ENCODE data around the gene RBKS. TPM values are rescaled to one million over a fixed set of nuclear protein-coding genes. Genes with fewer than 3 reads are reported as not detected.
A peak's percentile ranks its signal among the peaks of the same experiment; 100 is the strongest.
"Not testable (repeated sequence)": the region's sequence is repeated elsewhere in the genome, so short reads cannot be mapped to it uniquely, and the experiment has no call there.

The RBKS gene
- total RNA-seq, 1 experiment from 2014 or later: 2.4 TPM

DNA sequence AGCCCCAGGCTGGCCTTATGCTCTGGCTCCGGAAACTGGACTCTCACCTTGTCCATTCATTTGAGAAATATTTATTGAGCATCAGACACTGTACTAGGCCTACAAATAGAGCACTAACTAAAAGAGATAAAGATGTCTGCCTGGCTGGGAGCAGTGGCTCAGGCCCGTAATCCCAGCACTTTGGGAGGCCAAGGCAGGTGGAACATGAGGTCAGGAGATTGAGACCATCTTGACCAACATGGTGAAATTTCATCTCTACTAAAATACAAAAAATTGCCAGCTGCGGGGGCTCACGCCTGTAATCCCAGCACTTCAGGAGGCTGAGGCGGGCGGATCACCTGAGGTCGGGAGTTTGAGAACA, 126.3 kb downstream of the RBKS start:
- DNase-seq (ENCODE audit: low read depth, low spot score): no peak
- in situ Hi-C loops (cut with HindIII; ENCODE audit: low pct_unique_long_range_greater_than_20kb, low sequenced_read_pairs): no loop called here

DNA sequence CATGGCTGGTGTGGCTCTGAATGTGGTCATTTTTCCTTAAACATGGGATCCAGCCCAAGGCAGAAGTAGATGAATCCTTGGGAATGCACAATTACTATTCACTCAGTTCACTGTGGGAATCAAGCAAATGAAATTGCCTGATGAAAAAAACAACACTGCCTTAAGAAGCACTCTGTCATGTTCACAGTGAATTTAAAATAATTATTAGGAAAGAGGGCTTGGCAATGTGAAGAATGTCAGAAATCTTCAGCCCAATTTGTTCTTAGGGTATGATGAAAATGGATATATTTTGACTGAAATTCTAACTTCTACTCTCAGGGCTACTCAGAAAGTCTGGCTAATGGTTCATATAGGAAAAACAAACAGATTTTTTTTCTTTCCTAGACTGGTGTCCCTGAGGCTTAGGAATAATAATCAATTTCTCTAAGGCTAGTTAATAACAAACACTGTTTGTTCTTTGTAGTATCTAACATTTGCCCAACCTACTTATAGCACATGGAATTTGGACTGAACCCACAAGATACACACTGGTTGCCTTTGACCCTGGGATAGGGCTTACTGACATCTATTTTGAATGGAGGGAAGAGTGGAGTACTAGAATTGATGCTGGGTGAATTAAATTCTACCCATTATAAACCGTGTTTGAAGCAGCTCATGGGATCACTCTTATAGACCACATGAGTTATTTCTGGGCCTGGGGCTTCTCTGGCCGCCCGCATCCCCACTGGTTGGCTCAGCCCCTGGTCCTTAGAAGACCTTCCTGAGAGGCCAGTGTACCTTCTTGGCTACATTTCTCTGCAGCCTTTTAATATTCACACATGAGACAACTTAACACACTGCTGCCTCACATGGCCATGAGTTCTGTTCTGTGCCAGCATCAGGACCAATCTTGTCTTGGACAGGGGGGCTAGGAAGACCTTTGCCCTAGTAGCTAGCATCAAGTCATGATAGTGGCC, 127.0 kb downstream of the RBKS start:
- no peak for DNase-seq (ENCODE audit: low read depth, low spot score)
- in situ Hi-C loops (cut with HindIII; ENCODE audit: low pct_unique_long_range_greater_than_20kb, low sequenced_read_pairs): no loop called here

DNA sequence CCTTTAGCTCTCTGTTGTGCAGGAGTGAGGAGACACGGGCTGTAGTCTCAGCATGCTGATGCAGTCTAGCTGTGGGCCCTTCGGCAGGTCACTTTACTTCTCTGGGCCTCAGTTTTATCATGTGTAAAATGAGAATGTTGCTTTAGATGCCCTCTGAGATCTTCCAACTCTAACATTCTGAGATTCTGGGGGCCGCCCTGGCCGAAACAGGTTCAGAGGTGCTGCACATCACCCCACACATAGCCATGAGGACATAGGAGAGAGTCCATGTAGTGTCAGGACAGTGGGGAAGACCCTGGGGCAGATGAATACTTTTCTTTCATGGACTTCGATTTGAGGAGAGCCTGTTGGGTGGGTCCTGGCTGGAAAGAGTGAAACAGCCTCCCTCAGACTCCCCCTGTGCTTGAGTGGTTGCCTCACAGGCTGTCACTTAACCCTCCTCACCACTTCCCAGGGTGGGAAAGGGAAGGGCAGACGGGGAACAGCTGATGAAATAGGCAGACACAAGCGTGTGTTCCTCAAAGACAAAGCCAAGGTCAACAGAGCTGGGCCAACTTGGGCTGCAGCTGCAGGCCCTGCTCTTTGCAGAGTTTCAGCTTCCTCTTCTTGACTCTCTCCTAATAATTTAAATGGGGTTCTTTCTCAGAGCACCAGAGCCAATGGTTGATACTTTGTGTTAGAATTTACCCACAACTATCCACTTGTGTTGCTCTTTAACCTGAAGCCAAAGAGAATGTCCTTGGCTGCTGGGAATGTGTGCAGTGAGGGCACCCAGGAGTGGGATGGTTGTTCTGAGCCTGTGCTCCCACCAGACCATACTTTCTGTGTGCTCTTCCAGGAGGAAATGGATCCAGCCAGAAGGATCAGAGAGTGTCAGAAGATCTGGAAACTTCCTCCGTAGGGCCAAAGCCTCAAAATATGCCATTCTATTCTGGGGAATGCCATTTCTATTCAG, 133.4 kb downstream of the RBKS start:
- DNase-seq (ENCODE audit: low read depth, low spot score): no peak
- in situ Hi-C loops (cut with HindIII; ENCODE audit: low pct_unique_long_range_greater_than_20kb, low sequenced_read_pairs): no loop called here

DNA sequence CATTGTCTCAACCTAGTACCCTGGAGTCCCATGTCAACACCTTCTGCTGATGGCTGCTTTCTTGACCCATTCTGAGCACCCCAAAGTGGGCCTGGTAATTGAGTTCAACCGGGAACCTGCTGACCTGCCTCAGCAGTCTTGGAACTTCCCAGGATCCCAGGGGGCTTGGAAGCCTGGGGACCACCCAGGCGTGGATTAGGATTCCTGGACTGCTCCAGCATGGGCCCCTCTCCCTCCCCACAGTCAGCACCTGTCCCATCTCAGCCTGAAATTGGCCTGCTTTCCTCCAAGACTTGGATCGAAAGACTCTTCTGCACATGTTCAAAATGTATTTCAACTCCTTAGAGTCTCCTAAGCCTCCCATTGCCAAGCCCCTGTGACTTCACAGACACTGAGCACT, 134.1 kb downstream of the RBKS start:
- in situ Hi-C loops (cut with HindIII; ENCODE audit: low pct_unique_long_range_greater_than_20kb, low sequenced_read_pairs): no loop called here
- no peak for DNase-seq (ENCODE audit: low read depth, low spot score)

DNA sequence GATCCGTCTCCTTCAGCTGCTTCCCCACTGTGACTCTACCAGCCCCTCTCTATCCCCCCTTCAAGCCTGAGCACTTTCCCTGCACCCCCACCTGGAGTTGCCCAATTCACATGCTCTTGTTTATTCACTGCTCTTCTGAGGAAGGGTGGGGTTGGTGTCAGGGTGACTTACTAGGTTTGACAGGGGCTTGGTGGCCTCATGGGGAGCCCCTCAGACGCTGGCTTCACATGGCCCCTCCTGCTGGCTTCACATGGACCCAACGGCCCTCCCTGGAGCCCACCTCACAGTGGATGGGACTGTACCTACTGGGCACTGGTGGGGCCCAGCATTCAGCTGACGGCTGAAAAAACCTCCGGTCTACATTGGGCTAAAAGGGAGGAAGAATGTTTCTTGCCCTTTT, 135.4 kb downstream of the RBKS start:
- in situ Hi-C loops (cut with HindIII; ENCODE audit: low pct_unique_long_range_greater_than_20kb, low sequenced_read_pairs): no loop called here
- no peak for DNase-seq (ENCODE audit: low read depth, low spot score)

DNA sequence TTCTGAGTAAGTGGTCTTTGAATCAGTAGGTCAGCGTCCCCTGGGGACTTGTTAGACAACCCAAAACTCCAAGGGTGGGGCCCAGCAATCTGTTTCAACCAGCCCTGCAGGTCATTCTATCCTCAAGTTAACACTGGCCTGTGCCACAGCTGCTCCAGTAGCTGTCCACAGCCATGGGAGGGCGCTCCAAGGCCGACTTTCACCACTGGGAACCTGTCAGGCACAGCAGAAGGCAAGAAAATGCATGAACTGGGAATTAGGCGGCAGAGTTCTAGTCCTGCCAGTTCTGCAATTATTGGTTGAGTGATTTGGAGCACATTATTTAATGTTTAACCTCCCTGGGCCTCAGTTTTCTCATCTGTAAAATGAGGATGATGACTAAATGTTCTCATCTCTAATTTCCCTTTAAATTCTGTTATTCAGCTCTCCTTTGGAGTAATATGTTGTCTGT, 136.0 kb downstream of the RBKS start:
- peak; percentile 87 for DNase-seq (ENCODE audit: low read depth, low spot score)
- in situ Hi-C loops (cut with HindIII; ENCODE audit: low pct_unique_long_range_greater_than_20kb, low sequenced_read_pairs): no loop called here

DNA sequence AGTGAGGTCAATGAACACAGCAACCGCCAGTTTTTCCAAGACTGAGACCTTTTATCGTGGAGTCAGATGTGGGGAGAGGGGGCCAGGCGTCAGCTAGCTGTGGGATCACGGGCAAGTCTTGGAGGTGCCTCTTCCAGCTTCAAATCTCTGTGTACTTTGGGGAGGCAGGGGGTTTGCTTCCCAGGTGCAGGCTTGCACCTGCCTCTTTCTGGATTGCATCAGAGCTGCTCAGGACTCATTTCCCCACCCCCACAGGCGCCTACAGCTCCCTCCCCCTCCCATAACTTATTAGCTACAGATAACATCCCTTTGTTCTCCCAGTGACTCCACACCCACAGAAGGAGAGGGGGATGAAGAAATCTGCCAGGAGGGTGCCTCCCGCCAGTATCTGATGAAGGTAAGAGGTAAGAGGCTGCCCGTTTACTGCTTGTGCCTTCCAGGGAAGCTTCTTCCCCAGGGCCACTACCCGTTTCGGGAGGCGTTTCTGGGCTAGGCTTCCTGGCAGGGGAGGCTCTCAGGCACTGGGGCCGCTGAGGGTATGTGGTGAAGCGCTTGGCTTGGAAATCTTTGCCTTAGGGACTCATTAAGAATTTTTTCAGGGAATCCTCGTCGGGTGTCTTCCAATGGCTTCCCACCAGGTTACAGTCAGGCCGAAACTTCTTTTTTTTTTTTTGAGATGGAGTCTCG, 137.5 kb downstream of the RBKS start:
- in situ Hi-C loops (cut with HindIII; ENCODE audit: low pct_unique_long_range_greater_than_20kb, low sequenced_read_pairs): no loop called here
- DNase-seq (ENCODE audit: low read depth, low spot score): no peak

DNA sequence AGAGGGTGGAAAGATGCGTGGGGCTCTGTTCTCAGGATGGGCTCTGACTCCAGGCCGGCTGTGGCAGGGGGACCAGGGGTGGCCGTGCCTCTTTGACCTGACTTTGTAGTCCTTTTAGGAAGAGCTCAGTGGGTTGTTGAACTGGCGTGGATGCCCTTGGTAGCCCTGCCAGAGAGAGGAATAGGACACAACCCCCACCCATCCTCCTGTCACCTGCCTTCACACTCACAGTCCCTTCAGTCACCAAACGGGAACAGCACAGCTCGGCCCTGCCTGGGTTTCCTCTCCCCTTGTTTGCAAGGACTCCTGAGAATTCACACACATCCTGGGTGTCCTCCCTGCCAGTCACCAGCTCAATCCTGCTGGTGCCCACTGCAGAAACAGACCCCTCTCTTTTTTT, 138.8 kb downstream of the RBKS start:
- in situ Hi-C loops (cut with HindIII; ENCODE audit: low pct_unique_long_range_greater_than_20kb, low sequenced_read_pairs): no loop called here
- no peak for DNase-seq (ENCODE audit: low read depth, low spot score)

DNA sequence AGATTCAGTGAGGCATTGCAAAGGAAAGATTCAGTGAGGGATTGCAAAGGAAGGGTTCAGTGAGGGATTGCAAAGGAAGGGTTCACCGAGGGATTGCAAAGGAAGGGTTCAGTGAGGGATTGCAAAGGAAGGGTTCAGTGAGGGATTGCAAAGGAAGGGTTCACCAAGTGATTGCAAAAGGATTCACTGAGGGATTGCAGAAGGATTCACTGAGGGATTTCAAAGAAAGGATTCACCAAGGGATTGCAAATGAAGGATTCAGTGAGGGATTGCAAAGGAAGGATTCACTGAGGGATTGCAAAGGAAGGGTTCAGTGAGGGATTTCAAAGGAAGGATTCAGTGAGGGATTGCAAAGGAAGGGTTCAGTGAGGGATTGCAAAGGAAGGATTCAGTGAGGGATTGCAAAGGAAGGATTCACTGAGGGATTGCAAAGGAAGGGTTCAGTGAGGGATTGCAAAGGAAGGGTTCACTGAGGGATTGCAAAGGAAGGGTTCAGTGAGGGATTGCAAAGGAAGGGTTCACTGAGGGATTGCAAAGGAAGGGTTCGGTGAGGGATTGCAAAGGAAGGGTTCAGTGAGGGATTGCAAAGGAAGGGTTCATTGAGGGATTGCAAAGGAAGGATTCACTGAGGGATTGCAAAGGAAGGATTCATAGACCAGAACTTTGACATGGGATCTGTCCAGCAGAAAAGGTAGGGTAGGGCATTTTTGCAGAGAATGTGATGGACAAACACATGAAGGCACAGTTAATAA, 141.2 kb downstream of the RBKS start:
- DNase-seq (ENCODE audit: low read depth, low spot score); in situ Hi-C loops (cut with HindIII; ENCODE audit: low pct_unique_long_range_greater_than_20kb, low sequenced_read_pairs): not testable (repeated sequence)

DNA sequence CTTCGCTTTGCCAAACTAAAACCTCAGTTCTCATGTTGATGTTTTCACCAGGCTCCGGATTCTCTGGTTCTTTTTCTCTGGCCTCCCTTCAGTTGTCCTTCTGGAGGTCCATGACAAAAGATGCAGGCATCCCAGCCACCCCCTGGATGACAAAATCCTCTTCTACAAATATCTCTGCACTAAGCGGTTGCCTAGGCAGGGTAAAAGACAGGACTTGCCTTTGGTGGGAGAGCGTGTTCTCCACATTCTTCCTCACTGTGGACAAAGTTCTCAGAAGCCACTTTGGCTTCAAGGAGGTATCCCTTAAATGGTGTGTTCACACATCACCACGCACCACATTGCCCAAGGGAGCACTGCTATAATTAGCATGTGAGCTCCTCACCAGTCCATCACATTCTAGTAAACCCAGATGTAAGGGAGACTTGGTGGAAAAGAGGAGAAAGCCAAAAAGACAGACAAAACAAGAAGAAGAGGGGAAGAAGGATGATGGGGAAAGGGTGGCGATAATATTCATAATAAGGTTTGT, 142.3 kb downstream of the RBKS start:
- no peak for DNase-seq (ENCODE audit: low read depth, low spot score)
- in situ Hi-C loops (cut with HindIII; ENCODE audit: low pct_unique_long_range_greater_than_20kb, low sequenced_read_pairs): no loop called here

DNA sequence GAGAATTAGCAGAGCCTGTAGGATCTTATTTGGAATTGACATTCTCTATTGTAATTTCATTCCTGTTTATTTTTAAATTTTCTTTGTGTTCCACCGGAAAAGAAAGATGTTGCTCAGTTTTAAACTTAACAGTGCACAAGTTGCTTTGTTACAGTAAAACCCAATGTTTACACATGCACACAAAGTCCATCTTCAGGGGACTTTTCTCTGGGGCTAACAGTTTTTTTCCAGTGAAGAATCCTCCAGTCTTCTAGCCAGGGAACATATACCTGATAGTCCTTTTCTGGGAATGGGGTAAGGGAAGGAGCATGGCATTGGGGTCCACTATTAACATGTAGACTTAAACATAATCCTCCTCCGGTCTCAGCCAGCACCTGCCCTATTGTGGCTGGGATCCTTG, 143.9 kb downstream of the RBKS start:
- in situ Hi-C loops (cut with HindIII; ENCODE audit: low pct_unique_long_range_greater_than_20kb, low sequenced_read_pairs): no loop called here
- DNase-seq (ENCODE audit: low read depth, low spot score): no peak

DNA sequence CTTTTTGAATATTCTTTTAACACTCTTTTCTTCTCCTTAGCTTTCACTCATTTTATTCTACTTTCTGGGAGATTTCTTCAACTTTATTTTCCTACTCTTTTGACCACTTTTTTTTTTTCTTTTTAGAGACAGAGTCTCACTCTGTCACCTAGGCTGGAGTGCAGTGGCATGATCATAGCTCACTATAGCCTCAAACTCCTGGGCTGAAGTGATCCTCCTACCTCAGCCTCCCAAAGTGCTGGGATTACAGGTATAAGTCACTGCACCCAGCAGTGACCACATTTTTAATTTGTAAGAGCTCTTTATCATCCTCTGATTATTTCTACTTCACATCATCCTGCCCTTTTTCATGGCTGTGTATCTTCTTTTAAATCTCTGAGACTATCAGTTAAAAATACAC, 144.7 kb downstream of the RBKS start:
- in situ Hi-C loops (cut with HindIII; ENCODE audit: low pct_unique_long_range_greater_than_20kb, low sequenced_read_pairs); DNase-seq (ENCODE audit: low read depth, low spot score): not testable (repeated sequence)

DNA sequence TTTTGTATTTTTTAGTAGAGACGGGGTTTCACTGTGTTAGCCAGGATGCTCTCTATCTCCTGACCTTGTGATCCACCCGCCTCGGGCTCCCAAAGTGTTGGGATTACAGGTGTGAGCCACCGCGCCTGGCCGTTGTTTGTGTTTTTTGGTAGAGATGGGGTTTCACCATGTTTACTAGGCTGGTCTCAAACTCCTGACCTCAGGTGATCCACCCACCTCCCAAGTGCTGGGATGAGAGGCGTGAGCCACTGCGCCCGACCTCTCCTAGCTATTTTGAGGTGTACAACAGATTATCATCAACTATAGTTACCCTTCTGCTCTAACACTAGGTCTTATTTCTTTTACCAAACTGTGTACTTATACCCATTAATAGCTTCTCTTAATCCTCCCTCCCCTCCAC, 147.6 kb downstream of the RBKS start:
- in situ Hi-C loops (cut with HindIII; ENCODE audit: low pct_unique_long_range_greater_than_20kb, low sequenced_read_pairs): no loop called here
- DNase-seq (ENCODE audit: low read depth, low spot score): no peak

DNA sequence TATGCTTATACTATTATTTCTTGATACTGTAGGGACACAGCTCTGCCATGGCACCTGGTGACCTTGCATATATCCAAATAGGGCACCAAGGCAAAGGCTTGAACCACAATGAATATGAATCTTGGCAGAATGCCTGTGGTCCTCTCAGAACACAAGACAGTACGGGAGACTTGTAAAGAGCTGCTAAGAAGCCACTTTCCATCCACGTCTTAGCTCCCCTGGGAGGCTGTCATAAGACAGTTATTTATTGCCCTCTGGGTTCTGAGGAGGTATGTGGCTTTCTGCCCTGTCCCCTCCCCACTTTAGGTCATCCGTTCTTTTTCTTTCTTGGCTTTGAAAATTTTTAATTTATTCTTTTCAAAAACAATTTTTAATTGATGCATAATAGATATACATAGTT, 148.5 kb downstream of the RBKS start:
- in situ Hi-C loops (cut with HindIII; ENCODE audit: low pct_unique_long_range_greater_than_20kb, low sequenced_read_pairs): no loop called here
- DNase-seq (ENCODE audit: low read depth, low spot score): peak; percentile 26

DNA sequence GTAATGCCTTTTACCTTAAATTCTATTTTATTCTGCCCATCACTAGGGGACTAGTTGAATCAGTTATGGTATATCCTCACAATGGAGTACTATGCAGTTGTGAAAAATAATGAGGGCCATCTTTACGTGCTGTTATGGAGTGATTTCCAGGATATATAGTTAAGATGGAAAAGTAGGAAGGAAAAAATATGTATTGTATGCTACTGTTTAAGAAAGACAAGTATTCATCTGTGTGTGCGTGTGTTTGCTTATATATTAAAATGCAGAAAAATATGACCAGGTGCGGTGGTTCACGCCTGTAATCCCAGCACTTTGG, 151.2 kb downstream of the RBKS start:
- in situ Hi-C loops (cut with HindIII; ENCODE audit: low pct_unique_long_range_greater_than_20kb, low sequenced_read_pairs): no loop called here

DNA sequence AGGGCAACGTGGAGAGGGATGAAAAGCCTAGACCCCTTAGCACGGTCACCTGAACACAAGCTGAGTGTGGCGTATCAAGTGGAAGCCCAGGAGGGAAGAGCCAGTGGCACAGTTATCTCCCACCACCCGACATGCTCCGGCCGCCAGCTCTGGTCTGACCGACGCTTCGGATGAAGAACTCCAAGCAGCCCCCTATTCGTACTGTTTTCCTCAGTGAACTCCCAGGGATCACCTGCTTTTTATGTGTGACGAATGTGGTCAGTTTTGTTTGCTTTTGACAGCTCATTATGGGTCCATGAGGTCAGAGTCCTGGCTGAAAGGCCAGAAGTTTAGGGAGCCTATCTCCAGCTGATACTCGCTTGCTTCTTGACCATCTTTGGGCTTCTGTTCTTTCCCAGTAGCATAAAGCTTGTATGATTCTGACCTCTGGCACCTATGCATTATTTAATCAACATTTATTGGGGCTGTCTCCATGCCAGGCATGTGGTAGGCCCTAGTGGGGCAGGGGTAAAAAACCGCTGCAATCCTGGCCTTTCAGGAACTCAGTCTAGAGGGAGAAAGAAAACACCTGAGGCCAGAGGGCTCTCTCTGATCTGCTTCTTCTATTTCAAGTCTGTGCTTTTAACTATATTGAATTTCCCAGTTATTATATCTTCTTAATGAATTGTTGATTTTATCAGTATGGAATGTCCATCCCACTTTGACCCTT, 151.7 kb downstream of the RBKS start:
- no peak for DNase-seq (ENCODE audit: low read depth, low spot score)
- in situ Hi-C loops (cut with HindIII; ENCODE audit: low pct_unique_long_range_greater_than_20kb, low sequenced_read_pairs): no loop called here

More for the DNA sequence above, 151.2 kb downstream of the RBKS start:
- no peak for DNase-seq (ENCODE audit: low read depth, low spot score)

All from SK-MEL-5 (cell line).